AG09319 (cell line): ENCODE measurements around the gene SLCO2A1.

Experiments used
- DNase-seq: peaks from one replicate; pipeline ENCODE4 v3.0.0-alpha.2; 2010; ENCODE audit warnings: low read depth; ENCODE audit errors: extremely low read depth
- CTCF ChIP-seq: IDR thresholded peaks from 2 replicates; pipeline ENCODE4 v1.5.1; 2011; ENCODE audit warnings: low read depth, mild to moderate bottlenecking, inconsistent platforms, low read length, moderate library complexity

Gene SLCO2A1

GRCh38 chr3:133955892-133956291 lies 73.8 kb downstream of the SLCO2A1 start:
- peak; percentile 32 for DNase-seq
- no peak for TF ChIP-seq CTCF

- no peak for DNase-seq
- no peak for TF ChIP-seq CTCF
These were observed 74.9 kb downstream of the SLCO2A1 start for GRCh38 chr3:133954717-133955360.

GRCh38 chr3:133953297-133953696 lies 76.4 kb downstream of the SLCO2A1 start:
- no peak for DNase-seq
- no peak for TF ChIP-seq CTCF

- DNase-seq = no peak
- TF ChIP-seq CTCF = no peak
These were observed 80.3 kb downstream of the SLCO2A1 start for GRCh38 chr3:133949438-133949837.

GRCh38 chr3:133948996-133949395 lies 80.7 kb downstream of the SLCO2A1 start:
- no peak for TF ChIP-seq CTCF
- DNase-seq = no peak

- DNase-seq = no peak
- TF ChIP-seq CTCF = no peak
These were observed 81.5 kb downstream of the SLCO2A1 start for GRCh38 chr3:133948131-133948810.

- no peak for DNase-seq
- TF ChIP-seq CTCF = no peak
These were observed 84.2 kb downstream of the SLCO2A1 start for GRCh38 chr3:133945381-133946095.
